Fibroblast of lung (primary cell): ENCODE measurements around the gene RNF115. TPM values are rescaled to one million over a fixed set of nuclear protein-coding genes. Genes with fewer than 3 reads are reported as not detected.

Experiments used
- DNase-seq, 2 donors: peaks; one replicate each; pipeline versions ENCODE4 v3.0.0 to v3.0.0-alpha.2; 2010; ENCODE audit warnings: low read depth in 2 of 2
- H2AFZ ChIP-seq: 2 replicates; pipeline ENCODE4 v1.5.1; 2012; ENCODE audit warnings: low read length, control low read depth, inconsistent platforms
- H3K27ac ChIP-seq: 2 replicates; pipeline ENCODE4 v1.5.1; 2011; ENCODE audit warnings: low read length, control low read depth; ENCODE audit not compliant: insufficient read depth
- H3K27me3 ChIP-seq: 2 replicates; pipeline ENCODE4 v1.5.1; 2011; ENCODE audit warnings: mild to moderate bottlenecking, low read length; ENCODE audit not compliant: control insufficient read depth, insufficient read depth
- H3K36me3 ChIP-seq: 2 replicates; pipeline ENCODE4 v1.5.1; 2011; ENCODE audit warnings: low read length; ENCODE audit not compliant: control insufficient read depth, insufficient read depth
- H3K4me1 ChIP-seq: 2 replicates; pipeline ENCODE4 v1.5.1; 2011; ENCODE audit warnings: low read length; ENCODE audit not compliant: control insufficient read depth, insufficient read depth; ENCODE audit errors: extremely low read depth
- H3K4me2 ChIP-seq: 2 replicates; pipeline ENCODE4 v1.5.1; 2011; ENCODE audit warnings: low read length, control low read depth; ENCODE audit not compliant: insufficient read depth; ENCODE audit errors: extremely low read depth
- H3K4me3 ChIP-seq, 4 experiments: fragments of 200-600 bp in 1 of 4; sonication (generic) in 1 of 4; replicated peaks in 1 of 4; 2 replicates each; pipeline ENCODE4 v1.5.1; 2011 to 2016; ENCODE audit warnings: low read length in 4 of 4, low read depth in 3 of 4, mild to moderate bottlenecking in 3 of 4, control low read depth in 2 of 4, inconsistent platforms in 1 of 4, mixed read lengths in 1 of 4; ENCODE audit not compliant: insufficient read depth in 1 of 4; ENCODE audit errors: control extremely low read depth in 1 of 4
- H3K79me2 ChIP-seq: 2 replicates; pipeline ENCODE4 v1.5.1; 2012; ENCODE audit warnings: mild to moderate bottlenecking, low read length, inconsistent platforms; ENCODE audit not compliant: control insufficient read depth, insufficient read depth
- H3K9ac ChIP-seq: 2 replicates; pipeline ENCODE4 v1.5.1; 2011; ENCODE audit warnings: mild to moderate bottlenecking, low read length, control low read depth; ENCODE audit not compliant: insufficient read depth
- H3K9me3 ChIP-seq: 2 replicates; pipeline ENCODE4 v1.5.1; 2012; ENCODE audit warnings: low read depth, low read length; ENCODE audit not compliant: control insufficient read depth, insufficient read depth
- H4K20me1 ChIP-seq: 2 replicates; pipeline ENCODE4 v1.5.1; 2011; ENCODE audit warnings: low read length; ENCODE audit not compliant: control insufficient read depth, insufficient read depth; ENCODE audit errors: extremely low read depth
- EZH2 ChIP-seq: IDR thresholded peaks from 2 replicates; pipeline ENCODE4 v1.5.1; 2012; ENCODE audit warnings: low read length, control low read depth, mild to moderate bottlenecking; ENCODE audit errors: missing control alignments
- polyA plus RNA-seq, 2 donors: library from polyadenylated mRNA; depleted of rRNA in 1 of 2; stranded (reverse) in 1 of 2; unstranded in 1 of 2; fragments of >200 nt; gene quantifications; 2 replicates each; pipeline ENCODE4 v1.2.1, GENCODE V29; 2011 to 2012; ENCODE audit warnings: missing spikeins in 1 of 2
- total RNA-seq: library from RNA; depleted of rRNA; stranded (reverse); fragments of >200 nt; gene quantifications from 2 replicates; pipeline ENCODE4 v1.2.1, GENCODE V29; 2014
- TF ChIP-seq, protein P1 (sequence below), 2 donors: IDR thresholded peaks in 1 of 2; conservative IDR thresholded peaks in 1 of 2; 1 replicate in 1 of 2; 2 replicates in 1 of 2; pipeline ENCODE4 v1.5.1; 2011 to 2012; ENCODE audit warnings: low read length in 2 of 2, control low read depth in 1 of 2, inconsistent platforms in 1 of 2, low read depth in 1 of 2, mild to moderate bottlenecking in 1 of 2

Gene RNF115
- total and polyA plus RNA-seq, 2 donors (not counting 1 experiment from before 2014, with no cell fraction given), result 16.2 to 19.8 TPM

DNA sequence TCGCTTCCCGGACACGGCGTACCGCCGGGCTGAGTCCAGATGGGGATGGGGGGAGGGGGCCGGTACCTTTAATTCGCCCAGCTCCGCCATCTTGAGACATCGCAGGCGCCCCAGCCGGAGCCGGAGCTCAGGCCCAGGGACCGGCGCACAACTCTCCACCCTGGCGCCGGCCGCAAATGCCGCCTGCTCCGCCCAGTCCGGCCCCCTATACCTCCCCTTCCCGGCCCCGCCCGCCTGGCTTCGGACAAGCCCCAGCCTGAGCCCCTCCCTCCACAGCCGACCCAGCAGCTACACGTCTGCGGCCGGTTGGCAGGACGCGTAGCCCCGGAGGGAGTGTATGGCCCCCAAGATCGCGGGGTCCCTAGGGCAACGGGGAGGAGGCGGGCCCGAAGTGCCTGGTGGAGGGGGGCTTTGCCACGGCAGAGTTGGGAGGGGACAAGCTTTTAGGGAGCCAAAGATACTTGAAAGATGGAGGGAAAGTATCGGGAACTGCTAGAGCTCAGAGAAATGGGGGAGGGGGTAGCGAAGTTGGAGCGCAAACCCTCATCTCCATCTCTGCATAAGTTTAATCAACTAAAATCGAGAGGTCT is 35.1 kb upstream of the RNF115 start, which contains the start of gene PIAS3:
Gene PIAS3, minus strand, starts transcription at position 181 of the 590 bp plus-strand sequence. Its CDS starts 91 bp downstream, at position 90.
- peaks cover 8% of the 10 kb centered on the region for H3K4me1 ChIP-seq
- TF ChIP-seq EZH2, result no peak
- TF ChIP-seq, protein P1, sequence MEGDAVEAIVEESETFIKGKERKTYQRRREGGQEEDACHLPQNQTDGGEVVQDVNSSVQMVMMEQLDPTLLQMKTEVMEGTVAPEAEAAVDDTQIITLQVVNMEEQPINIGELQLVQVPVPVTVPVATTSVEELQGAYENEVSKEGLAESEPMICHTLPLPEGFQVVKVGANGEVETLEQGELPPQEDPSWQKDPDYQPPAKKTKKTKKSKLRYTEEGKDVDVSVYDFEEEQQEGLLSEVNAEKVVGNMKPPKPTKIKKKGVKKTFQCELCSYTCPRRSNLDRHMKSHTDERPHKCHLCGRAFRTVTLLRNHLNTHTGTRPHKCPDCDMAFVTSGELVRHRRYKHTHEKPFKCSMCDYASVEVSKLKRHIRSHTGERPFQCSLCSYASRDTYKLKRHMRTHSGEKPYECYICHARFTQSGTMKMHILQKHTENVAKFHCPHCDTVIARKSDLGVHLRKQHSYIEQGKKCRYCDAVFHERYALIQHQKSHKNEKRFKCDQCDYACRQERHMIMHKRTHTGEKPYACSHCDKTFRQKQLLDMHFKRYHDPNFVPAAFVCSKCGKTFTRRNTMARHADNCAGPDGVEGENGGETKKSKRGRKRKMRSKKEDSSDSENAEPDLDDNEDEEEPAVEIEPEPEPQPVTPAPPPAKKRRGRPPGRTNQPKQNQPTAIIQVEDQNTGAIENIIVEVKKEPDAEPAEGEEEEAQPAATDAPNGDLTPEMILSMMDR (conservative IDR thresholded peaks at IDR 0.05 in 1 of 2, IDR thresholded peaks at IDR 0.05 in 1 of 2; ENCODE audit: low read depth in 1 of 2, low read length in 2 of 2), result no peak
- peaks cover 10% of the 10 kb centered on the region for H3K36me3 ChIP-seq

GRCh38 chr1:145858238-145858900 is 34.5 kb upstream of the RNF115 start:
- Histone ChIP-seq H3K9ac (peak overlapping the region; percentile 70), H2AFZ (peak overlapping the region; percentile 64), H3K36me3 (peaks cover 10% of the 10 kb centered on the region), H3K9me3 (no peaks in the 10 kb centered on the region), H3K27me3 (no peaks in the 10 kb centered on the region), H3K4me1 (peaks cover 8% of the 10 kb centered on the region), H3K79me2 (peaks cover 17% of the 10 kb centered on the region), H3K4me2 (peak overlapping the region; percentile 90), H3K27ac (peak overlapping the region; percentile 74), H3K4me3 (peak overlapping the region; percentile 74 to 97 (median 86)), H4K20me1 (no peaks in the 10 kb centered on the region)
- DNase-seq, result peak; percentile 17 to 42
- TF ChIP-seq, protein P1 (conservative IDR thresholded peaks at IDR 0.05 in 1 of 2, IDR thresholded peaks at IDR 0.05 in 1 of 2; ENCODE audit: low read depth in 1 of 2, low read length in 2 of 2), result no peak
- no peak for TF ChIP-seq EZH2

More for the DNA sequence above, 35.1 kb upstream of the RNF115 start, which contains the start of gene PIAS3:
- peak; percentile 92 to 97 for DNase-seq
- Histone ChIP-seq H3K4me2 (peak within 1 kb of the TSS; percentile 90), H3K4me3 (peak within 1 kb of the TSS; percentile 79 to 99 (median 96)), H2AFZ (peak within 1 kb of the TSS; percentile 99), H3K27ac (peak within 1 kb of the TSS; percentile 74), H3K9me3 (no peaks in the 10 kb centered on the region), H3K9ac (peak within 1 kb of the TSS; percentile 70), H4K20me1 (no peaks in the 10 kb centered on the region), H3K79me2 (peaks cover 17% of the 10 kb centered on the region), H3K27me3 (no peaks in the 10 kb centered on the region)

- TF ChIP-seq EZH2, result no peak
- TF ChIP-seq, protein P1 (conservative IDR thresholded peaks at IDR 0.05 in 1 of 2, IDR thresholded peaks at IDR 0.05 in 1 of 2; ENCODE audit: low read depth in 1 of 2, low read length in 2 of 2), result no peak
These were observed 33.3 kb upstream of the RNF115 start for GRCh38 chr1:145857170-145857569.

More at GRCh38 chr1:145857170-145857569, 33.3 kb upstream of the RNF115 start:
- no peak overlapping the region for H2AFZ ChIP-seq
- H3K4me3 ChIP-seq, result peak overlapping the region in 1 of 4 experiments; percentile 94
- no peak overlapping the region for H3K27ac ChIP-seq
- peaks cover 17% of the 10 kb centered on the region for H3K79me2 ChIP-seq
- H3K9ac ChIP-seq, result no peak overlapping the region
- no peaks in the 10 kb centered on the region for H3K27me3 ChIP-seq
- no peak for DNase-seq
- H3K4me1 ChIP-seq, result peaks cover 8% of the 10 kb centered on the region
- peaks cover 15% of the 10 kb centered on the region for H3K36me3 ChIP-seq
- no peaks in the 10 kb centered on the region for H3K9me3 ChIP-seq
- no peak overlapping the region for H3K4me2 ChIP-seq
- H4K20me1 ChIP-seq, result no peaks in the 10 kb centered on the region
